ENCODE results near the gene WBP4.

DNA sequence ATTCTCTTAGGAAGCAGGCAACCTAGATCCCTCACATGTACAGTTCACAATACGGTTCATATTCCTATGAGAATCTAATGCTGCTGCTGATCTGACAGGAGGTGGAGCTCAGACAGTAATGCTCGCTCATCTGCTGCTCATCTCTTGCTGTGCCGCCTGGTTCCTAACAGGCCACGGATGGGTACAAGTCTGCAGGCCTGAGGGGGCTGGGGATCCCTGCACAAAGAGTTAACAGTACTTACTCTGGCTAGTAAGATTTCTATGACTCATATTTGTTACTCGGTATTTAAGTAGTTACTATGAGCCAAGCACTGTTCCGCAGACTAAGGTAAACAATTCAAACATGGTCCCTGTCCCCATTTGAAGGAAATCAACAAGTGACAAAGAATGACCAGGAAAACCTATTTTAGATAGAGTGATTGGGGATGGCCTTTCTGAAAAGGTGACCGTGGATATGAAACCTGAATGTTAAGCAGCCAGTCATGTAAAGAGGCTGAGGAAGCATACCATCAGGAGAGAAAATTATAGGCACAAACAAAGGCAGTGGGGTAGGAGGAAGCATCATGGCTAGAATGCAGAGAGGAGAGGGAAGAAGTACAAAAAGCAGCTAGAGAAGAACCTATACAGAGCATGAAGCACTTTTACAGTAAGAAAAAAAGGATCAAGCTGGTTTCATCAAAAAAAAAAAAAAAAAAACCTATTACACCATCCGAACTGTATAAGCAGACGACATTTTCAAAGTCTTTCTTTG lies 20.6 kb upstream of the WBP4 start:
- no peak for TF ChIP-seq EZH2 (IDR thresholded peaks at IDR 0.05; ENCODE audit: insufficient read depth, low read length)
- TF ChIP-seq, protein P1, sequence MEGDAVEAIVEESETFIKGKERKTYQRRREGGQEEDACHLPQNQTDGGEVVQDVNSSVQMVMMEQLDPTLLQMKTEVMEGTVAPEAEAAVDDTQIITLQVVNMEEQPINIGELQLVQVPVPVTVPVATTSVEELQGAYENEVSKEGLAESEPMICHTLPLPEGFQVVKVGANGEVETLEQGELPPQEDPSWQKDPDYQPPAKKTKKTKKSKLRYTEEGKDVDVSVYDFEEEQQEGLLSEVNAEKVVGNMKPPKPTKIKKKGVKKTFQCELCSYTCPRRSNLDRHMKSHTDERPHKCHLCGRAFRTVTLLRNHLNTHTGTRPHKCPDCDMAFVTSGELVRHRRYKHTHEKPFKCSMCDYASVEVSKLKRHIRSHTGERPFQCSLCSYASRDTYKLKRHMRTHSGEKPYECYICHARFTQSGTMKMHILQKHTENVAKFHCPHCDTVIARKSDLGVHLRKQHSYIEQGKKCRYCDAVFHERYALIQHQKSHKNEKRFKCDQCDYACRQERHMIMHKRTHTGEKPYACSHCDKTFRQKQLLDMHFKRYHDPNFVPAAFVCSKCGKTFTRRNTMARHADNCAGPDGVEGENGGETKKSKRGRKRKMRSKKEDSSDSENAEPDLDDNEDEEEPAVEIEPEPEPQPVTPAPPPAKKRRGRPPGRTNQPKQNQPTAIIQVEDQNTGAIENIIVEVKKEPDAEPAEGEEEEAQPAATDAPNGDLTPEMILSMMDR (IDR thresholded peaks at IDR 0.05; ENCODE audit: insufficient read depth, low read depth, low read length): no peak
